H1 (cell line): ENCODE data around the gene ASCC1. TPM values are rescaled to one million over a fixed set of nuclear protein-coding genes. Genes with fewer than 3 reads are reported as not detected.

ENCODE experiments used
- CTCF ChIA-PET: fragments of 300-600 bp; sonication (Branson Sonifier 250); formaldehyde crosslinking; loops from one replicate; lab custom pipeline; 2021; ENCODE audit not compliant: partially characterized antibody; lab: Charles Lee
- POLR2A ChIA-PET: fragments of 300-600 bp; sonication (Branson Sonifier 250); formaldehyde crosslinking; loops from one replicate; lab custom pipeline; 2021; ENCODE audit warnings: inconsistent platforms; ENCODE audit not compliant: partially characterized antibody; lab: Charles Lee
- DNase-seq, 2 experiments: peaks; one replicate each; pipeline versions ENCODE4 v3.0.0 to v3.0.0-alpha.2; 2010 to 2022; ENCODE audit warnings: low spot score in 2 of 2, low read depth in 1 of 2, mixed read lengths in 1 of 2
- FAIRE-seq: peaks from 2 replicates; lab custom pipeline; 2011; peaks lifted over from hg19 to GRCh38; lab: Jason Lieb, UNC
- H2AFZ ChIP-seq: 2 replicates; pipeline ENCODE4 v1.8.1; 2012; ENCODE audit warnings: low read length, inconsistent platforms
- H2AK5ac ChIP-seq: 2 replicates; pipeline ENCODE4 v1.6.1; 2013; ENCODE audit warnings: low read depth, low read length
- H2BK120ac ChIP-seq: replicated peaks from 2 replicates; pipeline ENCODE3; 2013; ENCODE audit warnings: low read depth, low read length, inconsistent platforms
- H2BK12ac ChIP-seq: 2 replicates; pipeline ENCODE4 v1.6.1; 2013; ENCODE audit warnings: low read depth, low read length
- H2BK15ac ChIP-seq: 2 replicates; pipeline ENCODE4 v1.6.1; 2013; ENCODE audit warnings: low read length
- H2BK20ac ChIP-seq: 2 replicates; pipeline ENCODE4 v1.6.1; 2013; ENCODE audit warnings: low read length
- H2BK5ac ChIP-seq: 2 replicates; pipeline ENCODE4 v1.6.1; 2013; ENCODE audit warnings: low read depth, low read length
- H3K14ac ChIP-seq: 2 replicates; pipeline ENCODE4 v1.6.1; 2013; ENCODE audit warnings: inconsistent platforms; ENCODE audit not compliant: insufficient read length
- H3K18ac ChIP-seq: 2 replicates; pipeline ENCODE4 v1.6.1; 2013; ENCODE audit warnings: low read length; ENCODE audit errors: extremely low read depth
- H3K23ac ChIP-seq: 2 replicates; pipeline ENCODE4 v1.6.1; 2013; ENCODE audit warnings: inconsistent platforms; ENCODE audit not compliant: insufficient read length
- H3K23me2 ChIP-seq: 2 replicates; pipeline ENCODE4 v1.6.1; 2013; ENCODE audit warnings: low read depth, low read length
- H3K27ac ChIP-seq: 2 replicates; pipeline ENCODE4 v1.6.1; 2011; ENCODE audit warnings: low read depth, low read length, inconsistent platforms
- H3K27me3 ChIP-seq, 4 experiments: replicated peaks in 1 of 4; 1 replicate in 1 of 4; 2 replicates in 3 of 4; pipeline versions ENCODE4 v1.6.1 to v1.8.1; 2011 to 2013; ENCODE audit warnings: low read length in 3 of 4, mild to moderate bottlenecking in 3 of 4, inconsistent platforms in 2 of 4, mixed read lengths in 2 of 4, moderate library complexity in 1 of 4; ENCODE audit not compliant: control insufficient read depth in 3 of 4, insufficient read depth in 3 of 4; ENCODE audit errors: extremely low read depth in 1 of 4
- H3K36me3 ChIP-seq, 4 experiments: 2 replicates each; pipeline versions ENCODE4 v1.6.1 to v1.8.1; 2011 to 2013; ENCODE audit warnings: mild to moderate bottlenecking in 4 of 4, low read length in 3 of 4, moderate library complexity in 2 of 4, control low read depth in 1 of 4, inconsistent platforms in 1 of 4; ENCODE audit not compliant: insufficient read depth in 4 of 4, control insufficient read depth in 2 of 4
- H3K4ac ChIP-seq: replicated peaks from 2 replicates; pipeline ENCODE3; 2013; ENCODE audit warnings: low read length, low read depth, mixed read lengths, inconsistent platforms; ENCODE audit not compliant: insufficient read length
- H3K4me1 ChIP-seq, 4 experiments: replicated peaks in 1 of 4; 1 replicate in 1 of 4; 2 replicates in 3 of 4; pipeline versions ENCODE4 v1.6.1 to v1.8.1; 2011 to 2013; ENCODE audit warnings: low read length in 3 of 4, inconsistent platforms in 2 of 4, mixed read lengths in 1 of 4; ENCODE audit not compliant: insufficient read depth in 4 of 4, control insufficient read depth in 3 of 4
- H3K4me2 ChIP-seq, 2 experiments: 2 replicates each; pipeline versions ENCODE4 v1.6.1 to v1.8.1; 2011 to 2013; ENCODE audit warnings: low read depth in 2 of 2, low read length in 2 of 2, control low read depth in 1 of 2, inconsistent platforms in 1 of 2, mild to moderate bottlenecking in 1 of 2; ENCODE audit not compliant: insufficient read depth in 1 of 2
- H3K4me3 ChIP-seq, 4 experiments: fragments of 200-600, 300-600 bp in 1 of 4; sonication (generic), shearing (Covaris generic), sonication (Bioruptor Twin) in 1 of 4; 2 replicates each; pipeline versions ENCODE4 v1.5.1 to v1.8.1; 2011 to 2016; ENCODE audit warnings: low read length in 4 of 4, low read depth in 3 of 4, control low read depth in 2 of 4, inconsistent platforms in 2 of 4, mild to moderate bottlenecking in 2 of 4, mixed read lengths in 1 of 4, moderate library complexity in 1 of 4; ENCODE audit not compliant: insufficient read depth in 2 of 4; ENCODE audit errors: extremely low read depth in 1 of 4
- H3K56ac ChIP-seq: replicated peaks from 2 replicates; pipeline ENCODE3; 2013; ENCODE audit warnings: low read depth, mild to moderate bottlenecking, mixed read lengths, low read length, inconsistent platforms; ENCODE audit not compliant: insufficient read length
- H3K79me1 ChIP-seq: 2 replicates; pipeline ENCODE4 v1.6.1; 2013; ENCODE audit warnings: low read depth, low read length, control low read depth
- H3K79me2 ChIP-seq, 2 experiments: 2 replicates each; pipeline versions ENCODE4 v1.6.1 to v1.8.1; 2012 to 2013; ENCODE audit warnings: low read length in 2 of 2, mild to moderate bottlenecking in 2 of 2, inconsistent platforms in 1 of 2; ENCODE audit not compliant: insufficient read depth in 2 of 2, control insufficient read depth in 1 of 2
- H3K9ac ChIP-seq, 4 experiments: replicated peaks in 1 of 4; 1 replicate in 1 of 4; 2 replicates in 3 of 4; pipeline versions ENCODE4 v1.6.1 to v1.8.1; 2011 to 2013; ENCODE audit warnings: low read depth in 3 of 4, low read length in 3 of 4, control low read depth in 2 of 4, mild to moderate bottlenecking in 2 of 4, moderate library complexity in 2 of 4, inconsistent platforms in 1 of 4; ENCODE audit errors: extremely low read depth in 1 of 4
- H3K9me3 ChIP-seq, 2 experiments: 2 replicates each; pipeline versions ENCODE4 v1.6.1 to v1.8.1; 2012 to 2013; ENCODE audit warnings: mild to moderate bottlenecking in 2 of 2, moderate library complexity in 2 of 2, control low read depth in 1 of 2, inconsistent platforms in 1 of 2, low read depth in 1 of 2, low read length in 1 of 2, mixed read lengths in 1 of 2; ENCODE audit not compliant: insufficient read depth in 2 of 2
- H4K20me1 ChIP-seq, 2 experiments: replicated peaks in 1 of 2; 2 replicates each; pipeline versions ENCODE3 to v1.8.1; 2011 to 2013; ENCODE audit warnings: inconsistent platforms in 2 of 2, low read length in 2 of 2, mild to moderate bottlenecking in 1 of 2; ENCODE audit not compliant: insufficient read depth in 2 of 2, control insufficient read depth in 1 of 2
- H4K5ac ChIP-seq: 2 replicates; pipeline ENCODE4 v1.6.1; 2013; ENCODE audit warnings: low read length, low read depth, mixed read lengths, inconsistent platforms; ENCODE audit not compliant: insufficient read length
- H4K8ac ChIP-seq: 2 replicates; pipeline ENCODE4 v1.8.0; 2013; ENCODE audit warnings: mild to moderate bottlenecking, moderate library complexity, low read length, inconsistent platforms; ENCODE audit not compliant: insufficient read depth; ENCODE audit errors: extremely low read depth
- H4K91ac ChIP-seq: replicated peaks from 2 replicates; pipeline ENCODE3; 2013; ENCODE audit warnings: low read length, mixed read lengths, inconsistent platforms; ENCODE audit not compliant: insufficient read length
- CEBPB ChIP-seq: IDR thresholded peaks from 2 replicates; pipeline ENCODE4 v1.6.1; 2012; ENCODE audit warnings: low read depth, low read length
- JUN ChIP-seq: IDR thresholded peaks from 2 replicates; pipeline ENCODE4 v1.6.1; 2011; ENCODE audit warnings: low read depth, mild to moderate bottlenecking, improper control_type of control experiment, low read length
- JUND ChIP-seq: IDR thresholded peaks from 2 replicates; pipeline ENCODE4 v1.6.1; 2011; ENCODE audit warnings: mild to moderate bottlenecking, improper control_type of control experiment, low read length
- MAFK ChIP-seq: IDR thresholded peaks from 2 replicates; pipeline ENCODE4 v1.6.1; 2012; ENCODE audit warnings: low read depth, mild to moderate bottlenecking, improper control_type of control experiment, low read length
- RAD21 ChIP-seq, 2 experiments: IDR thresholded peaks in 1 of 2; conservative IDR thresholded peaks in 1 of 2; 2 replicates each; pipeline ENCODE4 v1.6.1; 2011; ENCODE audit warnings: low read depth in 2 of 2, low read length in 2 of 2, improper control_type of control experiment in 1 of 2, inconsistent platforms in 1 of 2, mild to moderate bottlenecking in 1 of 2, moderate library complexity in 1 of 2
- RBBP5 ChIP-seq: IDR thresholded peaks from 2 replicates; pipeline ENCODE4 v1.7.1; 2012; ENCODE audit warnings: low read depth, mild to moderate bottlenecking, inconsistent platforms, low read length, moderate library complexity, borderline replicate concordance
- RNF2 ChIP-seq: fragments of 200-900, 300-1000 bp; sonication (generic); IDR thresholded peaks from 2 replicates; pipeline ENCODE4 v1.7.1; 2016; ENCODE audit warnings: borderline replicate concordance, low read depth, mild to moderate bottlenecking, antibody characterized with exemption, low read length; ENCODE audit not compliant: poor library complexity, severe bottlenecking; ENCODE audit errors: missing control alignments
- RXRA ChIP-seq: IDR thresholded peaks from 2 replicates; pipeline ENCODE4 v1.6.1; 2011; ENCODE audit warnings: low read depth, mild to moderate bottlenecking, low read length, moderate library complexity; ENCODE audit not compliant: insufficient read depth
- SIX5 ChIP-seq: IDR thresholded peaks from 2 replicates; pipeline ENCODE4 v1.6.1; 2011; ENCODE audit warnings: mild to moderate bottlenecking, low read depth, low read length
- SUZ12 ChIP-seq: fragments of 200-600 bp; sonication (generic); IDR thresholded peaks from 2 replicates; pipeline ENCODE4 v1.6.1; 2012; ENCODE audit warnings: mild to moderate bottlenecking, inconsistent platforms, low read length, moderate library complexity, mixed read lengths
- USF2 ChIP-seq: IDR thresholded peaks from 2 replicates; pipeline ENCODE4 v1.6.1; 2011; ENCODE audit warnings: low read length, improper control_type of control experiment
- WGBS, 2 experiments: shearing (Covaris generic) in 1 of 2; methylation state at CpG; one replicate each; pipeline versions ENCODE4 v1.1.6 to v1.1.7; 2013 to 2015; ENCODE audit warnings: low lambda C conversion rate in 2 of 2, mixed read lengths in 2 of 2, inconsistent platforms in 1 of 2, low coverage in 1 of 2, missing lambda C conversion rate in 1 of 2; ENCODE audit not compliant: insufficient replicate concordance in 2 of 2, insufficient coverage in 1 of 2, insufficient read length in 1 of 2; ENCODE audit errors: extremely low coverage in 1 of 2, missing lambda C conversion rate in 1 of 2; 5-methylcytosine and 5-hydroxymethylcytosine counted together
- polyA plus RNA-seq, 7 experiments: library from polyadenylated mRNA; depleted of rRNA in 3 of 7; stranded (reverse) in 5 of 7; unstranded in 2 of 7; fragments of >200 nt in 5 of 7; fragments of 200-250 nt in 2 of 7; gene quantifications; 1 replicate in 5 of 7; 2 replicates in 1 of 7; 4 replicates in 1 of 7; pipeline versions ENCODE4 v1.2.1 to v1.2.3, GENCODE V29; 2011 to 2013; ENCODE audit warnings: missing spikeins in 2 of 7, mixed read lengths in 2 of 7
- total RNA-seq: library from RNA; stranded (reverse); fragmentation: NEBNext Ultra II Directional; extraction: Animal tissue kit (Norgen Biotek cat#: 25700); gene quantifications from 2 replicates; pipeline ENCODE4 v1.2.1, GENCODE V29; 2021

The ASCC1 gene
- total and polyA plus RNA-seq, 2 of the 8 experiments (the other 6 are each of a cell fraction or from before 2014, with no cell fraction given), result 25.6 to 35.8 TPM

GRCh38 chr10:72226418-72227027, 10.4 kb upstream of the ASCC1 start:
- H3K27ac ChIP-seq, result no peak overlapping the region
- H3K4ac ChIP-seq, result no peak overlapping the region
- H3K14ac ChIP-seq, result no peak overlapping the region
- no peak overlapping the region for H2BK5ac ChIP-seq
- POLR2A ChIA-PET, result interaction anchor here (0.9 to 2.1 kb wide), 8 partner anchors 9 to 100 kb away, joined by 3 to 10 read pairs (median 4); partner anchors contain the start of genes ASCC1 and DDIT4
- no peak overlapping the region for H3K4me3 ChIP-seq
- WGBS, 2 experiments, result 87% methylated on average over 5 of the region's 6 CpGs; no CpG with 5 or more reads in 1 of the 2 experiments
- peaks cover 4% of the 10 kb centered on the region; the same call in 1 of the 2 replicates for H3K79me1 ChIP-seq
- no peak overlapping the region for H2BK15ac ChIP-seq
- H3K4me1 ChIP-seq, result peaks cover 0 to 6% (median 3%) of the 10 kb centered on the region in 4 experiments; a peak in 4 of 7 replicates
- no peaks in the 10 kb centered on the region for H3K9me3 ChIP-seq
- no peak overlapping the region for H4K5ac ChIP-seq
- H2BK20ac ChIP-seq, result no peak overlapping the region
- no peak overlapping the region for H3K18ac ChIP-seq
- no peaks in the 10 kb centered on the region for H3K23me2 ChIP-seq
- H3K27me3 ChIP-seq, result no peaks in the 10 kb centered on the region
- FAIRE-seq, result no peak
- no peak overlapping the region for H3K56ac ChIP-seq
- H2AK5ac ChIP-seq, result no peak overlapping the region
- H3K4me2 ChIP-seq, result no peak overlapping the region
- H3K9ac ChIP-seq, result no peak overlapping the region
- no peak for DNase-seq
- peaks cover 4 to 16% (median 9%) of the 10 kb centered on the region in 4 experiments; a peak in 6 of 8 replicates for H3K36me3 ChIP-seq
- H4K8ac ChIP-seq, result no peak overlapping the region
- no peak overlapping the region for H2BK12ac ChIP-seq
- H2AFZ ChIP-seq, result no peak overlapping the region
- H3K23ac ChIP-seq, result no peak overlapping the region
- H3K79me2 ChIP-seq, result peaks cover 3 to 37% of the 10 kb centered on the region in 2 experiments; a peak in 3 of 4 replicates
- H4K91ac ChIP-seq, result no peak overlapping the region
- H2BK120ac ChIP-seq, result no peak overlapping the region
- CTCF ChIA-PET, result interaction anchor here (1.2 to 1.7 kb wide), 3 partner anchors 49 to 173 kb away, joined by 3 to 5 read pairs (median 4); no protein-coding TSS in a partner anchor
- peaks cover 2 to 3% of the 10 kb centered on the region in 2 experiments for H4K20me1 ChIP-seq
- no peak for TF ChIP-seq RAD21 (IDR thresholded peaks at IDR 0.05 in 1 of 2, conservative IDR thresholded peaks at IDR 0.05 in 1 of 2; ENCODE audit: low read depth in 2 of 2, low read length in 2 of 2)
- no peak for TF ChIP-seq CEBPB
- no peak for TF ChIP-seq RNF2
- TF ChIP-seq JUND, result no peak
- no peak for TF ChIP-seq SIX5
- no peak for TF ChIP-seq USF2
- no peak for TF ChIP-seq RXRA
- no peak for TF ChIP-seq JUN
- no peak for TF ChIP-seq RBBP5
- no peak for TF ChIP-seq SUZ12
- no peak for TF ChIP-seq MAFK
